ENCODE measurements around the gene WDR82.

The WDR82 gene

GRCh38 chr3:52253314-52254304 lies 24.8 kb downstream of the WDR82 start:
- no peak for DNase-seq

GRCh38 chr3:52250122-52250521 lies 28.3 kb downstream of the WDR82 start:
- DNase-seq: no peak

GRCh38 chr3:52249683-52250082 lies 28.8 kb downstream of the WDR82 start:
- DNase-seq: no peak

GRCh38 chr3:52248816-52249547 lies 29.5 kb downstream of the WDR82 start:
- DNase-seq: no peak

GRCh38 chr3:52248165-52248541 lies 30.3 kb downstream of the WDR82 start:
- DNase-seq: no peak

- no peak for DNase-seq
Measured at GRCh38 chr3:52247409-52248164, 30.9 kb downstream of the WDR82 start.

- DNase-seq: no peak
Measured at GRCh38 chr3:52246728-52247408, 31.6 kb downstream of the WDR82 start.

- DNase-seq: no peak
Measured at GRCh38 chr3:52246264-52246620, 32.2 kb downstream of the WDR82 start.

- DNase-seq: peak; percentile 65
Measured at GRCh38 chr3:52245322-52246263, 32.9 kb downstream of the WDR82 start, which contains the start of gene PPM1M. Gene PPM1M, plus strand, starts transcription at chr3:52245759. Its CDS starts 66 bp downstream, at chr3:52245825.

- no peak for DNase-seq
Measured at GRCh38 chr3:52243791-52244628, 34.4 kb downstream of the WDR82 start.

GRCh38 chr3:52242039-52242438 lies 36.4 kb downstream of the WDR82 start:
- no peak for DNase-seq

GRCh38 chr3:52240886-52241370 lies 37.5 kb downstream of the WDR82 start:
- no peak for DNase-seq

GRCh38 chr3:52240059-52240885 lies 38.2 kb downstream of the WDR82 start:
- peak; percentile 93 for DNase-seq

- peak; percentile 83 for DNase-seq
Measured at GRCh38 chr3:52238761-52239701, 39.4 kb downstream of the WDR82 start, which contains the start of gene TWF2. Gene TWF2, minus strand, starts transcription at chr3:52239158. Its CDS starts 142 bp downstream, at chr3:52239016.

- no peak for DNase-seq
Measured at GRCh38 chr3:52238193-52238760, 40.2 kb downstream of the WDR82 start.

GRCh38 chr3:52237657-52238172 lies 40.7 kb downstream of the WDR82 start:
- DNase-seq: peak; percentile 88

All from fibroblast of skin of abdomen (primary cell).